Measurements from ENCODE around the gene EXOC6B. TPM values are rescaled to one million over a fixed set of nuclear protein-coding genes. Genes with fewer than 3 reads are reported as not detected.

The EXOC6B gene
- total and polyA plus RNA-seq, 7 donors = 4.4 to 26.8 (median 14.1) TPM

DNA sequence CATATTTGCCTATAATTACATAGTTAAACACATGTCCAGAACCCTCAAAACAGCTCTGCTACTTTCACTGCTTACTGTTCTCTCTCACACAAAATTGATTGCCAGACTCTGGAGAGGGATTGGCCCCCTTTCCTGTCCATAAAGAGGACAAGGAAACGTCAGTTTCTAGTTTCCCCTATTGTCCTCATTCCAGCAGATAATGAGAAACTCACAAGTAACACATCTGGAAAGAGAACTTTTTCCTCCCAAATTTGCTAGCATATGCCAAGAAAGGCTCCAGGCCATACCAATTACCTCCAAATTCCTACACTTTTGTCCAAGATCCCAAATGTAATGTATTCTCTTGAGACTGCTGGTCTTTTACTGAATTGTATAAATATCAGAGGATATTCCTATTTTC lies 200.5 kb downstream of the EXOC6B start:
- Histone ChIP-seq H3K9me3 (no peaks in the 10 kb centered on the region), H3K27ac (no peak overlapping the region), H3K27me3 (ENCODE audit: insufficient read depth in 3 of 3, low read length in 2 of 3) (no peaks in the 10 kb centered on the region), H3K36me3 (ENCODE audit: insufficient read depth in 1 of 2, low read depth in 1 of 2) (no peaks in the 10 kb centered on the region), H3K4me3 (no peak overlapping the region), H3K4me1 (peaks cover 8% of the 10 kb centered on the region)
- no peak for ATAC-seq
- 43 to 47% (median 45%) methylated on average over 1 of the region's 1 CpG for WGBS, 3 donors
- no peak for DNase-seq
- TF ChIP-seq CTCF (IDR thresholded peaks at IDR 0.05) = no peak
- intact Hi-C loops (cut with DNase I) = no loop called here

GRCh38 chr2:72623481-72623880 lies 202.4 kb downstream of the EXOC6B start:
- Histone ChIP-seq H3K4me1 (no peaks in the 10 kb centered on the region), H3K9me3 (no peaks in the 10 kb centered on the region), H3K4me3 (no peak overlapping the region), H3K36me3 (ENCODE audit: insufficient read depth in 1 of 2, low read depth in 1 of 2) (no peaks in the 10 kb centered on the region), H3K27me3 (ENCODE audit: insufficient read depth in 3 of 3, low read length in 2 of 3) (no peaks in the 10 kb centered on the region), H3K27ac (no peak overlapping the region)
- ATAC-seq = no peak
- intact Hi-C loops (cut with DNase I) = no loop called here
- no peak for TF ChIP-seq CTCF (IDR thresholded peaks at IDR 0.05)
- no peak for DNase-seq

GRCh38 chr2:72619626-72620025 lies 206.2 kb downstream of the EXOC6B start:
- peaks cover 7% of the 10 kb centered on the region for H3K9me3 ChIP-seq
- no peak overlapping the region for H3K27ac ChIP-seq
- DNase-seq (no peak), ATAC-seq (no peak)
- H3K27me3 ChIP-seq (ENCODE audit: insufficient read depth in 3 of 3, low read length in 2 of 3) = no peaks in the 10 kb centered on the region
- no peaks in the 10 kb centered on the region for H3K36me3 ChIP-seq (ENCODE audit: insufficient read depth in 1 of 2, low read depth in 1 of 2)
- WGBS, 3 donors = 85 to 91% (median 88%) methylated on average over 3 of the region's 3 CpGs
- H3K4me1 ChIP-seq = no peaks in the 10 kb centered on the region
- H3K4me3 ChIP-seq = no peak overlapping the region
- intact Hi-C loops (cut with DNase I) = no loop called here
- TF ChIP-seq CTCF (IDR thresholded peaks at IDR 0.05) = no peak

DNA sequence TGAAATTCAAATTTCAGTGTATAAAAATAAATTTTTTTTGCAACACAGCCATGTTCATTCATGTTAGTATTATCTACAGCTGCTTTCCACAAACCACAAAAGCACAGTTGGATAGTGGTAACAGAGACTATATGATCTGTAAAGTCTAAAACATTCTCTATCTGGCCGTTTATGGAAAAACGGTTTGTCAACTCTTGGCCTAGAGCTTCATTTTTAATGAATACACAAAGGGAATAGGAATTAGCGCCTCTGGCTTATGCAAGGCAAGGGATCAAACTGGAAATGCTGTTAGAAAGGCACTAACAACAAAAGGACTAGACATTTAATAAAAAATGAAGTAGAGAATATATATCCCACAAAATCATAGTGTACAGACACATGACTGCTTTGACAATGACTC lies 211.9 kb downstream of the EXOC6B start:
- DNase-seq (no peak), ATAC-seq (no peak)
- H3K4me1 ChIP-seq = no peaks in the 10 kb centered on the region
- H3K9me3 ChIP-seq = peaks cover 7% of the 10 kb centered on the region
- WGBS, 3 donors = 71 to 86% (median 74%) methylated on average over 3 of the region's 3 CpGs
- no peaks in the 10 kb centered on the region for H3K36me3 ChIP-seq (ENCODE audit: insufficient read depth in 1 of 2, low read depth in 1 of 2)
- H3K27me3 ChIP-seq (ENCODE audit: insufficient read depth in 3 of 3, low read length in 2 of 3) = no peaks in the 10 kb centered on the region
- intact Hi-C loops (cut with DNase I) = no loop called here
- H3K4me3 ChIP-seq = no peak overlapping the region
- H3K27ac ChIP-seq = no peak overlapping the region
- TF ChIP-seq CTCF (IDR thresholded peaks at IDR 0.05) = no peak

GRCh38 chr2:72612614-72613160 lies 213.1 kb downstream of the EXOC6B start:
- ATAC-seq (no peak), DNase-seq (no peak)
- no peak overlapping the region for H3K27ac ChIP-seq
- peaks cover 7% of the 10 kb centered on the region for H3K9me3 ChIP-seq
- intact Hi-C loops (cut with DNase I) = no loop called here
- no peaks in the 10 kb centered on the region for H3K36me3 ChIP-seq (ENCODE audit: insufficient read depth in 1 of 2, low read depth in 1 of 2)
- TF ChIP-seq CTCF (IDR thresholded peaks at IDR 0.05) = no peak
- no peaks in the 10 kb centered on the region for H3K4me1 ChIP-seq
- H3K4me3 ChIP-seq = no peak overlapping the region
- WGBS, 3 donors = 85 to 92% (median 92%) methylated on average over 4 of the region's 4 CpGs
- no peaks in the 10 kb centered on the region for H3K27me3 ChIP-seq (ENCODE audit: insufficient read depth in 3 of 3, low read length in 2 of 3)
